Stimulated activated CD4-positive, alpha-beta T cell treated with anti-CD3 and anti-CD28 coated beads, TNF-alpha, amount 100 ng/mL, for 24 hours (primary cell): ENCODE results near the gene EXOC3.

ENCODE experiments used
- DNase-seq, 3 experiments: peaks; one replicate each; pipeline ENCODE4 v3.0.0-alpha.2; 2020; ENCODE audit warnings: low read depth in 3 of 3

The EXOC3 gene

DNA sequence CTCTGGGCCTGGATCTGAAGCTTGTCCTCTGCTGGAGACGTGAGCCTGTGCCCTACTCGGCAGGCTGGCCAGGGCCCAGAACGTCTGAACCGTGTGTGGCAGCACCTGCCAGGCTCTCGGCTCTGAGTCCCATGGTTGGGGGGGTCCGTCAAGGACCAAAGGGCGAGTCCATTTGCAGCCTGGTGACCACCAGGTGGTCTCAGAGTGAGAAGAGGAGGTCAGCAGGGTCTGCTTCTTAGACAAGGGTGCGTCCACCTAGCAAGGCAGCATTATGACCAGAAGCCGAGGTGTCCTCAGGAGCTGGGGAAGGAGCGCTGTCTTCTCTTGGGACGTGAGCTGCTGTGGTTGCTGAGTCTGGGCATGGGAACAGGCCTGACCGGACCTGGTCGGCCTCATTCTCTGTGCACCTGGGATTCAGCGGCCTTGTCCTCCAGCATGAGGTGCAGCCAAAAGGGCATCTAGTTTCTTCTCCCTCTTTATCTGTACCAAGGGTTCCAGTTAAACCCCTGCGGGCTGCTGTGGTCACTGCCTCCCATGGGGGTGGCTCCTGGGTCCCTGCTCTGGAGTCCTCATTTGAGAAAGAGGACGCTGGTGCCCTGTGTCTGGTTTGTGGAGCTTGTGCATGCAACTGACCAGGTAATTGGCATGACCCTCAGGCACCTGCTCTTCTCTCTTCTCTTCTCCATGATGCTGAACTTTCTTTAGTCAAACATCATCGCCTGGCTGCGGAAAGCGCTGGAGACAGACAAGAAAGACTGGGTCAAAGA, 14.4 kb downstream of the EXOC3 start:
- DNase-seq: no peak

DNA sequence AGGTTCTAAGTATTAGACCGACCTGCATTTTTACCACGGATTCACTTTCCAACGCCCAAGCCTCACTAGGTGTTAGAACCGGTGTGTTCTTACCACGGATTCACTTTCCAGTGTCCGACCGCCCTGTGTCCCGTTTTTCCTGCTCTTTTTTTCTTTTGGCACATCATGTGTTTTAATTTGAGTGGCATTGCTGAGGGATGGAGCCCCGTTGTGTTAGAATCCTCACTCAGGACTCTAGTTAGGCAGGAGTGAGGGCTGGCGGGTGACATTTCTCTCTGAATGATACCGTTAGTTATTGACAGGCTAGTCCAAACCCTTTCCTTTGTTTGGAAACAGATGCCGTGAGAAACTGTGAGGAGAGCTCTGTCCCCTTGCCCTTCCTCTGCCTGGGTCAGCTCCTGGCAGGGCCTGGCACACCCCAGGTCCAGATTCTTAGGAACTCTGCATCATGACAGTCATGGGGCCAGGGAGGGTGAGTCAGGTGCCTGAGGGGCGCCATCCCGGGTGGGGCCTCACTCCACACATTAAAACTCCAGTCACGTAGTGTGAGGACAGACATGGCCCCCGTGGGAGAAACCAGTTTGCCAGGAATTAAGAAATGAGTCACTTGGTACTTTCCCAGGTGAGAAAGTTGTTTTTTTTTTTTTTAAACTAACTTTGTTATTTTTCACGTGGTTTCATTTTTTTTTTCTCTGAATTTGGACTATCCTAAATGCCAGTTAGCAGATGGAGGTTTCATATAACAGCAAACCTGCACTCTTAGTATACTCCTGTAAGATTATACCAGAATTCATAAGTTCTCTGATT, 15.8 kb downstream of the EXOC3 start:
- peak; percentile 56 to 74 (median 58) for DNase-seq

DNA sequence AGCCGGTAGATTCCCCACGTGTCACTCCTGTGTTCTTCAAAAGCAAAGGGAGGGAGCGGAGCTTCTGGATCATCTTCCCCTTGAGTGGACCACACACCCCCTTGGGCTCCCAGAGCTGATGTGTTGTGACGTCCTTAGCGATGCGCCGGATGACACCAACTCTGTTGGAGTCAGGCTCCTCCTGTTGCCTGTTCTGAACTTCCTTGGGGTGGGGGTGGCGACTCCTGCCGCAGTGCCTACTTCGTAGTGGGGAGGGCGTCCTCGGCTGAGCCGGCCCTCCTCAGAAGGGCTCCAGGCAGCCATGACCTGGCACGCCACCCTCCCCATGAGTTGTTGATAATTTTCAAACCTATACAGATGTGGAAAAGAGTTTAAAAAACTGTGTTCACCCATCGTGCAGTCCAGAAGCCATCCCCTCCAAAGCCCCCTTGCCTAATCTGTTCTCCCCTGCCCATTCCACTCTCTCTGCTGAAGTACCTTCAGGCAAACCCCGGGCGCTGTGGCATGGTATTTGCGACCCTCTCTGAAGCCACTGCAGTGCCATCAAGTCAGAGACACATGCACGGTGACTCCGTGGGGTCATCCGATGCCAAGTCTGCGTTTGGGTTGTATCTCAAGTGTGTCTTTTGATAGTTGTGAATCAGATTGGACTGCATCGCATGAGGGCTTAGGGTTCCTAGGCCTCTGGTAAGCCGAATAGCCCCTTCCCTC, 16.7 kb downstream of the EXOC3 start:
- no peak for DNase-seq

DNA sequence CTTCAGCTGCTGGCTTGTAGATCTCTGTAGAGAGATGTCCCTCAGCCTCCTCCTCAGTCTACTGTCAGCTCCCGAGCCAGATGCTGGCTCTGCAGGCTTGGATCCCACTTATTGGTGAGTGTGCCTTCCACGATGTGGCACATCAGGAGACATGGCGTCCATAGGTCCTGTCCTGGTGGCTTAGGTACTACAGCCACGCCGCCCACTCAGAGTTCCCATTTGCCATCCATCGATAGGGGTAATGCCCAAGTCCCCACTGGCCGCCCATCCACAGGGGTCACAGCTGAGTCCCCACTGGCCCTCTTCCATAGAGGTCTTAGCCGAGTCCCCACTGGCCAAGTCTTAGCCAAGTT, 17.3 kb downstream of the EXOC3 start:
- no peak for DNase-seq

DNA sequence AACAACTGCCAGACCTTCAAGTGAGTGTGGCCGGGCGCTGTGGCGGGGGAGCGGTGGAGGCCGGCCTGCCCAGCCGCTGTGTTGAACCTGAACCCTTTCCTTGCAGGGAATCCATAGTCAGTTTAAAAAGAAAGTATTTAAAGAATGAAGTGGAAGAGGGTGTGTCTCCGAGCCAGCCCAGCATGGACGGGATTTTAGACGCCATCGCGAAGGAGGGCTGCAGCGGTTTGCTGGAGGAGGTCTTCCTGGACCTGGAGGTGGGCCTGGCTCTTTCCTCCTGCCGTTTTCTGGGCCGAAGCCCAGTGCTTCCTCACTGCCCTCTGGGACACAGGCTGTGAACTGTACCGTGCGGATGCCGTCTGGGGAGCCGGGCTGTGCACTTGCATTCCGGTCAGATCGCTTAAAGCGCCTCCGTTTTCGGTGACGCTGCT, 19.1 kb downstream of the EXOC3 start:
- no peak for DNase-seq

DNA sequence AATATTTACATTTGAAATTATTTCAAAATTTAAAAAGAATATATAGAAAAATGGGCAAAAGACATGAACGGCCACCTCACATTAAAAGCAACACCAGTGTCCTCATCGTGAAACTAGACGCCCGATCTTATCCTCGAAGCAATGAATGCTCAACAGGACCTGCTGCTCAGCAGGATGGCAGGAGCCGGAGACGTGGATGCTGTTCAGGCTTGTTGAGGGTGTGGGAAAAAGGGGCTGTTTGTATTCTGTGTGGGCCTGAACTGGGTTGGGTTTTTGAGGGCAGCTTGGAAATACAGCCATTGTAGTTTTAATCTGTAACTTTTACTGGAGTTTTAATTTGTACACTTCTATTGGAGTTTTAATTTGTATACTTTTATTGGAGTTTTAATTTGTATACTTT, 20.3 kb downstream of the EXOC3 start:
- DNase-seq: no peak

DNA sequence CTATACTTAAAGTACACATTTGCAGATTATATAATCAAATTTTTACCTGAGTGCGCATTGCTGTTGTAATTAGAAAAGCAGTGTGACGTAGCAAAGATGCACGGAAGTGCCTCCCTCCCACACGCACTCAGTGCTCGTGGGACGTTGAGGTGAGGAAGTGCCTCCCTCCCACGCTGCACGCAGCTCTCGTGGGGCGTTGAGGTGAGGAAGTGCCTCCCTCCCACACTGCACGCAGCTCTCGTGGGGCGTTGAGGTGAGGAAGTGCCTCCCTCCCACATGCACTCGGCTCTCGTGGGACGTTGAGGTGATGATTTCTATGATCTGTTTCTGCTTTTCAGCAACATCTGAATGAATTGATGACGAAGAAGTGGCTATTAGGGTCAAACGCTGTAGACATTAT, 21.0 kb downstream of the EXOC3 start:
- DNase-seq: peak; percentile 37 to 66 (median 62)

DNA sequence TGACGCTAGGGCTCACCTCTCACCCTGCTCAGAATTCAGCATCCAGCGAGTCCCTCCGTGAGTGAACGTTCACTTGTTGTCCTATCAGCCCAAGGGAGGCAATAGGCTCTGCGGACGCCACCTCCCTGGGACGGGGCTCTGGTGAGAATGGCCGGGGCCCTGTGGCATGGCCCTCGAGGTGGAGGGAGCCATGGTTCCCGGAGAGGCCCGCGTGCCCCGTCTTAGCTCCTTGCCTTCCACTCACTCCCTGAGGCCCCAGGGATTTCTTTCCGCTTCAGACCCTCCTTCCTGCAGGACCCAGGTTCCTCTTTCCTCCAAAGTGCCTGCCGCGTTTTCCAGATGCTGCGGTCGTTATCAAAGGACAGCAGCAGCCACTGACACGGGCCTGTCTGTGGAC, 21.5 kb downstream of the EXOC3 start:
- DNase-seq: no peak

DNA sequence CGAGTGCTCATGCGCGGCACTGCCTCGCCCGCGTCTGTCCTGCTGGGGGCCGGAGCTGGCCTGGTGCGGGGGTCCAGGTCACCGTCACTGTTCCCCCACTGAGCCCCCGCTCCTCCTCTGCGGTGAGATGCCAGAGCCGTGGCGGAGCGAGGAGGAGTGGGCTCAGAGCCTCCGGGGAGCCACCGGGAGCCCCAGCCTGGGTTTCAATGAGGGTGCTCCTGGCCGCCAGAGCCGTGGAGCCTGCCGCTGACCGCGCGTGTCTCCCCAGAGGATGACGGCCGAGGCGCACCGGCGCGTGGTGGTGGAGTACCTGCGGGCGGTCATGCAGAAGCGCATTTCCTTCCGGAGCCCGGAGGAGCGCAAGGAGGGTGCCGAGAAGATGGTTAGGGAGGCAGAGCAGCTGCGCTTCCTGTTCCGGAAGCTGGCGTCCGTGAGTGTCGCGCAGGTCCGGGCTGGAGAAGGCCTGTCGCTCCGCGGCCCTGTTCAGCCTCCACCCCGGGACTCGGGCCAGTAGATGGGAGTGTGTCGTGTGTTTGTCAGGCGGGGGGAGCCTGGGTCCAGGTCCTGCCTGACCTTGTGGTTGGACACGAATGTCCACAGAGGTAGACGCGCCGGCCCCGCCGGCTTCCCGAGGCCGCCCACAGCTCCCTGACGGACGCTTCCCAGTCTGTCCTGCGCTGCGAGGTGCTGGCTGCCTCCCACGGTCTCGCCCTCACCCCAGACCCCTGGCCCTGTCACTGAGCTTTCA, 22.0 kb downstream of the EXOC3 start:
- DNase-seq: no peak

DNA sequence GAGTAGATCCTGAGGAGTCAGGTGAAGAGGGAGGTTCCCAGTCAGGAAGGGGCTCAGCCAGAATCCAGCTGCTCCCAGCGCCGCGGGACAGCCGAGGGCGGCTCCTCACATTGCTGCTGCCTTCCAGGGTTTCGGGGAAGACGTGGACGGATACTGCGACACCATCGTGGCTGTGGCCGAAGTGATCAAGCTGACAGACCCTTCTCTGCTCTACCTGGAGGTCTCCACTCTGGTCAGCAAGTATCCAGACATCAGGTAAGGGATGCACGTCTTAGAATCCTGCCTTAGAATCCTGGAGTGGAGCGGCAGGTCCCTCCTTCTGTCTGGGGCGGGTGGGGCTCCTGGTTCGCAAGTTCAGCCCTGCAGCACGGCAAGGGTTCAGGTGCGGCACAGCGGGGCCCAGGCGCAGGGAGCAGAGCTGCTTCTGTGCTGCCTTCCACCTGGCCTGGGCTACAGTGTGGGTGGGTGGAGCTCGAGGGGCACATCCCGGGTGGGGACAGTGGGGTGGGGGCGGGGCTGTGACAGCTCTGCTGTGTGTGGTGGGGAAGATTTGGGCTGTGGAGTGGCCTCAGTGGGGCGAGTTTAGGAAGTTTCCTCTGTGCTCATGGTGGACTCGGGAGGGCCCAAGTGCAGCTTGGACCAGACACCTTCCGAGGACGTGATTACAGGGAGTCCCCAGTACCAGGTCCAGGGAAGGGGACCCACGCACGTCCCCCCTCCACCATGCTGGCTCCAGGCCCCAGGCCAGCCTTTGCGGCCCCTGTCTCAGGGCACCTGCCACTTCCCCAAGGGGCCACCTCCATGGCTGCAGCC, 22.8 kb downstream of the EXOC3 start:
- DNase-seq: no peak

DNA sequence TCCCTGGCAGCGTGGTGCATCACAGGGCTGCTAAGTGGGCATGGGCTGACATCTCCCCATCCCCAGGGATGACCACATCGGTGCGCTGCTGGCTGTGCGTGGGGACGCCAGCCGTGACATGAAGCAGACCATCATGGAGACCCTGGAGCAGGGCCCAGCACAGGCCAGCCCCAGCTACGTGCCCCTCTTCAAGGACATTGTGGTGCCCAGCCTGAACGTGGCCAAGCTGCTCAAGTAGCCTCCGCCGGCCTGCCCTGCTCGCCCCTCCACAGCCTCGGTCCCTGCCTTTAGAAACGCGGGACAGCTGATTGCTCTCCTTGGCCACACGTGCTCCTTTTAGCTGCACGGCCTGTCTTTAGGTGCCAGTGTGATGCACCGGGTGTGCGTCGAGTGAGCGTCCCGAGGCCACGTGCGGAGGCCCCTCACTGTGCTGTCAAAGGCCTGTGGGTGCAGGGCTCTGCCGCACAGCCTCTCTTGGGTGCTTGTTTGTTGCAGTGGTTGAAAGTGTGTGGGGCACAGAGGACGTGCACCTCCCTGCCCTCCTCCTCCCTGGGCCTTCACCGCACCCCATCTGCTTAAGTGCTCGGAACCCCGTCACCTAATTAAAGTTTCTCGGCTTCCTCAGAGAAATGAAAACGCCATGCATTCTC, 23.8 kb downstream of the EXOC3 start:
- DNase-seq: no peak

DNA sequence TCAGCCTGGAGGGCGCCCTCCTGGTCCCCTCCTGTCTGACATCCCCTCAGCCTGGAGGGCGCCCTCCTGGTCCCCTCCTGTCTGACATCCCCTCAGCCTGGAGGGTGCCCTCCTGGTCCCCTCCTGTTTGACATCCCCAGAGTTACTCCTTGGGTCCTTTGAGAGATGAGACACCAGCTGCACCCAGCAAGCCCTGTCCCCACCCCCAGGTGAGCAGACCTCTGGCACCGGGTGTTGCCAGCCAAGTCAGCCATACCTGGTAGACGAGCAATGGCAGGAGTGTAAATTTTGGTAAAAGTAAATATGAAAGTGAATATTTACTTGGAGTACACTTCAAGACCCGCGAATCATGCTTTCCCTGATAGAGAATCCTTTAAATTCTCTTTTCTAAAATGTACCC, 25.4 kb downstream of the EXOC3 start:
- DNase-seq: no peak

DNA sequence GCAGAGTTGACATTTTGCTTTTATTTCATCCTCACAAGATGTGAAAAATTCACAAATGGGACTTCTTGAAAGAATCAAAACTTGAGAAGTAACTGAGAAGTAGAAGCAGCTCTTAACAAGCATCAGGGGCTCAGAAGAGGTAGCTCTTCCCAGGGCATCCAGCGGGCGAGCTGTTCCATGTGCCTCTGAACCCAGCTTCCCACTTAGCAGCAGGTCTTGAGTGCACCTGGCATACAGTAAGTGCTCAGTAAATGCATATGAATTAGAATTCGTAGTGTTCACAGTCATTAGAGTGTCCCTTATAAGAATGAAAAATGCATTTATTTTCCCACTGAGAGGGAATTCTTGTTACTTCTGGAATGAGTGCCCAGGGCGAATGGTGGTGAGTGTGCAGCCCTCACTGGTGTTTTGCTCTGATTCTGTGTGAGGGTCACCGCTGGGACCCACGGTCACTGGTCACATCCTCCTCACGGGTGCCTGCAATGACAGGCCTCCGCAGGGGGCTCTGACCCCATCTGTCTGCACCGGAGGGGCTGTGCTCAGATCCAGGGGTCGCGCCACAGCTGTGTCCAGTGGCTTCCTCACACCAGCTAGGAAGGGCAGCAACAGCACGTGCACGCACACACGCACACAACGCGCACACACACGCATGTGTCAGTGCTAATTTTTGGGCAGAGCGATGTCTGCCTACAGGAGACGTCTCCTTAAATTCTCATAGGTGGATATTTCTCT, 26.9 kb downstream of the EXOC3 start:
- no peak for DNase-seq

DNA sequence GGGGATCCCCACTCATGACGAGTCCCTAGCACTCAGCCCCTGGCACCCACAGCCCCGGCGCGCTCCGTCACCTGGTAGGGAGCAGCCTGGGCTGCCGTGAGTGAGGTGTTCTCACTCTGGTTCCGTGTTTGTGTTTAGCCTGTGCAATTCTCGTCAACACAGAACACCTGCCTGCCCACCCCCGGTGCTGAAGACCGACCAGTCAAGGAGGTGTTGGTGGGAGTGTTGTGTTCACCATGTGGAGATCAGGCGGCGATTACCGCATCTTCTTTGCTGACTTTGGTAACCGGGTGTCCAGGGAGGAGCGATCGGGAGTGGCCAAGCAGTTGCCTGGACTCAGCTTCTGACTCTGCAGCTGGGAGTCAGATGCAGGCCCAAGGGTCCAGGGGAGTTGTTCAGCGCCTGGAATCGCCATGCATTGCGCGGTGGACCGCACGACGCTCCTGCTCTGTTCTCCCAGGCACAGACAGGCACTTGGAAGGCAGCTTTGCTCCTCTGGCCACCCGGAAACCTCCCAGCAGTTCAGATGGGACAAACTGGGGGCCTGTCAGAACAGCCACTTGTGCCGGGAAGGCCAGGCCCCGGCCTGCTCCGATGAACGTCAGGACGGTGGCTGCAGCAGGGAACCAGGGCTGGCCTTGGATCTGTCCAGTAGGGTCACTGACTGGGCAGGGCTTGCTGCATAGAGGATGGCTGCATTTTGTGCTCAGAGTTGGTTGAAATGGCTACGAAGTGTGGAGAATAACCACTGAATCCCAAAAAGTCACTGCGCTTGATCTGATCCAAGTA, 28.2 kb downstream of the EXOC3 start:
- DNase-seq: no peak

DNA sequence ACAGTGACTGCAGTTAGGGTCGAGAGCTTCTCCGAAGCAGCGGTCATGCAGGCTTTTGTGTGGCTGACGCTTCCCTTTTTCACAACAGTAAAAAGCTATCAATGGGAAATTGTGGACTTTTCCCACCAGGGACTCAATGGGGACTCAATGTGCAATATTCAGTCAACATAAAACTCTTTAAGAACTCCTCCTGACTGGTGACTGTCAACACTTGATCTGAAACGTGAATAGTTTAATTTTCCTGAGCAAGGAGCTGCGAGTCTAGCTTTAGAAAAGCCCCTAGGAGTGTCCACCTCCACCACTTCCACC, 28.7 kb downstream of the EXOC3 start:
- no peak for DNase-seq

DNA sequence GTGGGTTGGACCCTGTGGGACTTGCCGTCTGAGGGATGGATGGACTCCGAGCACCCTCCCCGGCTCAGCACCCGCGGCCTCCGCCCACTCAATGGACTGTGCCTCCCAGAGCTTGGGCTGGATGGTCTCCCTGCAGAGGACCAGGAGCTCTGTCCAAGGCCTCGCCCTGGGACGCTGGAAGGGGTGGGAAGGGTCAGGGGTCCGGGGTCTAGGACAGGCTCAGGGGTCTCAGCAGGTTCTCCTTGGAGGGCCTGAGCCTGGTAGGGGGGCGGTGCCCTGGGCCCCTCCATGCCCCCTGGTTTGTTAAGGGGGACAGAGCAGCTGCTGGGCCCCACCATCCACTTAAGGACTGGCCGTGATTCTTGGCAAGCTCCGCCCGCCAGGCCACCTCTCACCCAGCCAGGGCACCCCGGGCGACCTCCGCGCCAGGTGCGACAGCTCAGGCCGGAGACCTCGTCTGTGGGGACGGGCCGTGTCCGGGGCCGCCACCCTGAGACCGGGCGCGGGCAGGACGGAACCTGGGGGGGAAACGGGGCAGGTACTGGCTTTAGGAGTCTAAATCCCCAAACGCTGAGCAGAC, 29.2 kb downstream of the EXOC3 start:
- DNase-seq: no peak

DNA sequence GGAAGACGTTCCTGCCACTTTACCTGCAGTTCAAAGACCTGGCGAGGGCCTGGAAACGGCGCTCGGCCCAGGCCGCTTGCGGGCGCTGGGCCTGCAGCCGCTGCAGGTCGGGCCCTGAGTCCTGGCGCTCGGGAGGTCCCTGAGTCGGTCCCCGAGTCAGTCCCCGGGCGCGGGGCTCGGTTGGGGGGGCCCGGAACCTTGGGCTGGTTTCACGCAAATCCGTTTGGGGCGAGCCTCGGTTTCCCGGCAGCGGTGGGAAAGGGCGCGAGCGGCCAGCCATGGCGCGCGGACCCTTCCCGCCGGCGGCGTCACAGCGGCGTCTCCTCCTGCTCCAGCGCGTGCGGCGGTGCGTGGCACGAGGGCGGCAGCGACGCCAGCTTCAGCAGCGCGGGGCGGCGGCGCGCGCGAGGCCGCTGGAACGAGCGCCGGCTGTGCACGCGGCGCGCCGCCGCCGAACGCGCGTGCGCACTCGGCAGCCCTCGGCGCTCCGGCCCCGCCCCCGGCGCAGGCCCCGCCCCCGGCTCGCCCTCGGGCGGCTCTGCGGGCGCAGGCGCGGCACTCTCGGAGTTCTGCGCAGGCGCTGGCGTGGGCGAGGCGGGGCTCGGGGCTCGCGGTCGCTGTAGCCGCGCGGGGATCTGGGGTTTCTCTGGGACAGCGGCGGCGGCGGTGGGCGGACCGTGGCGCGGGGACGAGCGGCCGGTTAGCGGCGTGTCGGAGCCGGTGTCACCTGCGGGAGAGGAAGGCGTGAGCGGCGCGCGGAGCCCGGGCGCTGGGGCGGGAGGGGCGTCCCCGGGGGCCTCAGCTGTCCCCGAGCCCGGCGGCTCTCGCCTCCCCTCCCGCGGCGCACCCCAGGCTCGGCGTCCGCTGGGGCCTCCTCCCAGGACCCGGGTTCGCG, 29.9 kb downstream of the EXOC3 start:
- peak; percentile 77 to 88 (median 86) for DNase-seq
